Measurements from ENCODE around the gene ING5.

ING5 gene

GRCh38 chr2:241762321-241762932, 60.6 kb downstream of the ING5 start:
- no peak for DNase-seq

GRCh38 chr2:241762933-241763369, 61.1 kb downstream of the ING5 start:
- DNase-seq, result no peak

- no peak for DNase-seq
Observed at GRCh38 chr2:241763551-241764274, 61.9 kb downstream of the ING5 start.

GRCh38 chr2:241764275-241765241, 62.7 kb downstream of the ING5 start:
- DNase-seq, result no peak

- DNase-seq, result no peak
Observed at GRCh38 chr2:241767464-241768250, 65.8 kb downstream of the ING5 start.

GRCh38 chr2:241768251-241768711, 66.4 kb downstream of the ING5 start:
- DNase-seq, result no peak

GRCh38 chr2:241768850-241769249, 67.0 kb downstream of the ING5 start:
- DNase-seq, result no peak

GRCh38 chr2:241769819-241770184, 68.0 kb downstream of the ING5 start:
- DNase-seq, result no peak

- DNase-seq, result no peak
Observed at GRCh38 chr2:241770185-241770935, 68.5 kb downstream of the ING5 start.

- DNase-seq, result no peak
Observed at GRCh38 chr2:241770936-241771285, 69.1 kb downstream of the ING5 start.

GRCh38 chr2:241771286-241772062, 69.6 kb downstream of the ING5 start:
- no peak for DNase-seq

- no peak for DNase-seq
Observed at GRCh38 chr2:241772063-241772499, 70.2 kb downstream of the ING5 start.

GRCh38 chr2:241773511-241774418, 71.9 kb downstream of the ING5 start:
- no peak for DNase-seq

- peak; percentile 73 for DNase-seq
Observed at GRCh38 chr2:241774419-241775222, 72.8 kb downstream of the ING5 start.

GRCh38 chr2:241775223-241776177, 73.7 kb downstream of the ING5 start:
- DNase-seq, result no peak

GRCh38 chr2:241776336-241777169, 74.7 kb downstream of the ING5 start, which contains the start of gene GAL3ST2:
TSS of gene GAL3ST2 (plus strand) at chr2:241776822. CDS start at chr2:241776956, 134 bp downstream.
- no peak for DNase-seq
